Osteoblast (primary cell): ENCODE results near the gene PNMA8A. TPM values are rescaled to one million over a fixed set of nuclear protein-coding genes. Genes with fewer than 3 reads are reported as not detected.
"Not testable (repeated sequence)": the region's sequence is repeated elsewhere in the genome, so short reads cannot be mapped to it uniquely, and the experiment has no call there.

Experiments used
- DNase-seq: peaks from one replicate; pipeline ENCODE4 v3.0.0; 2011; ENCODE audit warnings: low spot score, mixed read lengths; ENCODE audit not compliant: insufficient read length; ENCODE audit errors: missing footprints
- H2AFZ ChIP-seq: 2 replicates; pipeline ENCODE4 v1.6.0; 2011; ENCODE audit warnings: mild to moderate bottlenecking, low read length
- H3K27ac ChIP-seq: 2 replicates; pipeline ENCODE4 v1.5.1; 2011; ENCODE audit warnings: mild to moderate bottlenecking, low read depth, low read length, moderate library complexity
- H3K27me3 ChIP-seq: 2 replicates; pipeline ENCODE4 v1.6.0; 2012; ENCODE audit warnings: mild to moderate bottlenecking, control low read depth, inconsistent platforms, low read length, moderate library complexity; ENCODE audit not compliant: insufficient read depth
- H3K36me3 ChIP-seq: 2 replicates; pipeline ENCODE4 v1.5.1; 2011; ENCODE audit warnings: mild to moderate bottlenecking, low read length, control low read depth, moderate library complexity; ENCODE audit not compliant: insufficient read depth
- H3K4me1 ChIP-seq: 2 replicates; pipeline ENCODE4 v1.5.1; 2011; ENCODE audit warnings: mild to moderate bottlenecking, low read length, control low read depth, moderate library complexity; ENCODE audit not compliant: insufficient read depth
- H3K4me2 ChIP-seq: 2 replicates; pipeline ENCODE4 v1.6.0; 2011; ENCODE audit warnings: mild to moderate bottlenecking, low read length; ENCODE audit not compliant: insufficient read depth
- H3K4me3 ChIP-seq: fragments of 200-600 bp; sonication (generic); 3 replicates; pipeline ENCODE4 v1.5.1; 2012; ENCODE audit warnings: mild to moderate bottlenecking, low read length, inconsistent platforms; ENCODE audit not compliant: insufficient read depth
- H3K79me2 ChIP-seq: 2 replicates; pipeline ENCODE4 v1.6.0; 2012; ENCODE audit warnings: mild to moderate bottlenecking, low read length, control low read depth, inconsistent platforms; ENCODE audit not compliant: insufficient read depth
- H3K9me3 ChIP-seq: 2 replicates; pipeline ENCODE4 v1.5.1; 2011; ENCODE audit warnings: low read depth, low read length, control low read depth
- H4K20me1 ChIP-seq: 2 replicates; pipeline ENCODE4 v1.6.0; 2012; ENCODE audit warnings: mild to moderate bottlenecking, low read length, control low read depth; ENCODE audit not compliant: insufficient read depth
- total RNA-seq: library from RNA; depleted of rRNA; stranded (reverse); fragments of >200 nt; gene quantifications from 2 replicates; pipeline ENCODE4 v1.2.3, GENCODE V29; 2012
- TF ChIP-seq, protein P1 (sequence below): IDR thresholded peaks from 2 replicates; pipeline ENCODE4 v1.5.1; 2011; ENCODE audit warnings: mild to moderate bottlenecking, low read depth, low read length, moderate library complexity; ENCODE audit errors: extremely low read depth

Gene PNMA8A
- total RNA-seq, 1 donor = 2.2 TPM

DNA sequence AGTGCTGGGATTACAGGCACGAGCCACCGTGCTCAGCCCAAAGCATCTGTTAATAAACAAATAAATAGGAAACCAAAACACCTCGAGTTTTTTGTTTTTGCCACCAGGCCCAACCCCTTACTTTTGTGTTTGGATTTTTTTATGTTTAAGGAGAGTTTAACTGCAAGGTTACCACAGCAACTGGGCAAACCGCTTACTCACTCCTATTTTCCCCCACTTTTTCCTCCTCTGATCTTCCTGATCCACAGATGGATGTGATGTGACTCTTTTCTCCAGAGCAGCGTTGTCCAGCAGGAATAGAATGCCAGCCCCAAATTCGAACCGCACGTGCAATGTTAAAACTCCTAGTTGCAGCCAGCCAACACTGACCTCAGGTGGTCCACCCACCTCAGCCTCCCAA lies 26.4 kb upstream of the PNMA8A start:
- H2AFZ ChIP-seq = no peak overlapping the region
- peaks cover 4% of the 10 kb centered on the region for H3K27me3 ChIP-seq
- H3K4me1 ChIP-seq = no peaks in the 10 kb centered on the region
- H3K36me3 ChIP-seq = no peaks in the 10 kb centered on the region
- no peak overlapping the region for H3K4me3 ChIP-seq
- H3K79me2 ChIP-seq = no peaks in the 10 kb centered on the region
- H3K4me2 ChIP-seq = no peak overlapping the region
- no peaks in the 10 kb centered on the region for H3K9me3 ChIP-seq
- peak; percentile 65 for DNase-seq
- no peaks in the 10 kb centered on the region for H4K20me1 ChIP-seq
- no peak overlapping the region for H3K27ac ChIP-seq
- TF ChIP-seq, protein P1, sequence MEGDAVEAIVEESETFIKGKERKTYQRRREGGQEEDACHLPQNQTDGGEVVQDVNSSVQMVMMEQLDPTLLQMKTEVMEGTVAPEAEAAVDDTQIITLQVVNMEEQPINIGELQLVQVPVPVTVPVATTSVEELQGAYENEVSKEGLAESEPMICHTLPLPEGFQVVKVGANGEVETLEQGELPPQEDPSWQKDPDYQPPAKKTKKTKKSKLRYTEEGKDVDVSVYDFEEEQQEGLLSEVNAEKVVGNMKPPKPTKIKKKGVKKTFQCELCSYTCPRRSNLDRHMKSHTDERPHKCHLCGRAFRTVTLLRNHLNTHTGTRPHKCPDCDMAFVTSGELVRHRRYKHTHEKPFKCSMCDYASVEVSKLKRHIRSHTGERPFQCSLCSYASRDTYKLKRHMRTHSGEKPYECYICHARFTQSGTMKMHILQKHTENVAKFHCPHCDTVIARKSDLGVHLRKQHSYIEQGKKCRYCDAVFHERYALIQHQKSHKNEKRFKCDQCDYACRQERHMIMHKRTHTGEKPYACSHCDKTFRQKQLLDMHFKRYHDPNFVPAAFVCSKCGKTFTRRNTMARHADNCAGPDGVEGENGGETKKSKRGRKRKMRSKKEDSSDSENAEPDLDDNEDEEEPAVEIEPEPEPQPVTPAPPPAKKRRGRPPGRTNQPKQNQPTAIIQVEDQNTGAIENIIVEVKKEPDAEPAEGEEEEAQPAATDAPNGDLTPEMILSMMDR = no peak

DNA sequence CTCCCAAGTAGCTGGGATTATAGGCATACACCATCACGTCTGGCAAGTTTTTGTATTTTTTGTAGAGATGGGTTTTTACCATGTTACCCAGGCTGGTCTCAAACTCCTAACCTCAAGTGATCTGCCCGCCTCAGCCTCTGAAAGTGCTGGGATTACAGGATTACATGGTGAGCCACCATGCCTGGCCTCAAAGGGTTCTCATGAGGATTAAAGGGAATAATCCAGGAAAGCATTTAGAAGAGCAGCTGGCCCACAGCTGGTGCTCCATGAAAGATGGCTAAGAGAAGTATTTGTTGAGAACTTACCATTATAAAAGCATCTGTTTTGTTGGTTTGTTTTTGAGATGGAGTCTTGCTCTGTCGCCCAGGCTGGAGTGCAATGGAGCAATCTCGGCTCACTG lies 25.5 kb upstream of the PNMA8A start:
- not testable (repeated sequence) for H3K27ac ChIP-seq, H3K27me3 ChIP-seq, H4K20me1 ChIP-seq, H3K36me3 ChIP-seq, H3K4me3 ChIP-seq, H3K4me1 ChIP-seq, H2AFZ ChIP-seq, DNase-seq, H3K9me3 ChIP-seq, H3K4me2 ChIP-seq, H3K79me2 ChIP-seq

DNA sequence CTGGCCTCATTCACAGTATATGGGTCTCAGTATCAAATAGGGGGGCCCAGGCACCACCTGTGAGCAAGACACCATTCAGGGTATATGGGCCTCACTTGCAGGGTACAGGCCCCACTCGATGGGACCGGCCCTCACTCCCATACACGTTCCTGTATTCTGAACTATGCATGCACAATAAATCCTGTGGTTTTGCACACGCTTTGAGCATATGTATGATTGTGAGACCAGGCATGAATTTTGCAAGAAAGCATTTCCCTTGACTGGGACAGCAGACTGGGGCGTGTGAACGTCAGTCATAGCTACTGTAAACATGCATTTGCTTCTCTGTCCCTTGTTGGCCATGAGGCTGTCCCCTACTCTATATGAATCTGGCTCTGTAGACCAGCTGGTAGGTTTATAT lies 24.9 kb upstream of the PNMA8A start:
- H3K4me1 ChIP-seq = no peaks in the 10 kb centered on the region
- no peak for DNase-seq
- H3K27me3 ChIP-seq = peaks cover 14% of the 10 kb centered on the region
- TF ChIP-seq, protein P1 = no peak
- no peak overlapping the region for H3K27ac ChIP-seq
- no peaks in the 10 kb centered on the region for H3K79me2 ChIP-seq
- no peak overlapping the region for H3K4me3 ChIP-seq
- no peak overlapping the region for H3K4me2 ChIP-seq
- H3K9me3 ChIP-seq = no peaks in the 10 kb centered on the region
- H4K20me1 ChIP-seq = no peaks in the 10 kb centered on the region
- H2AFZ ChIP-seq = no peak overlapping the region
- no peaks in the 10 kb centered on the region for H3K36me3 ChIP-seq

DNA sequence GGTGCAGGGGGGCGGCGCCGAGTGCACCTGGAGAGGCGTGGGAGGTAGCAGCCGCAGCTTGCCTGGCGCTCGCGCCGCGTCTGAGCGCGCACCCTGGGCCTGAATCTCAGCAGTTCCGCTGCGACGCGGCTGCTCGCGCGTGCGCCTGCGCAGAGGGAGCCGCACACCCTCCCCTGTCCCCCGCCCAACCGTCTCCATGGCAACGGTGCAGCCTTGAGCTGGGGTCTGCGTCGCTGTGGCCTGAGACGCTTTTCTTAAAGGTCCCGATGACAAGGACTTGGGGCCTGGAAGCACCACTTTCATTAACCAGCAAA lies 24.4 kb upstream of the PNMA8A start, which contains the start of gene PNMA8B:
Gene PNMA8B, minus strand, starts transcription at position 82 of the 314 bp plus-strand sequence. CDS start 402 bp downstream, outside the sequence.
- H3K79me2 ChIP-seq = no peaks in the 10 kb centered on the region
- peak; percentile 93 for DNase-seq
- H3K27me3 ChIP-seq = peaks cover 20% of the 10 kb centered on the region
- H3K4me1 ChIP-seq = no peaks in the 10 kb centered on the region
- no peaks in the 10 kb centered on the region for H3K9me3 ChIP-seq
- no peaks in the 10 kb centered on the region for H3K36me3 ChIP-seq
- H3K27ac ChIP-seq = no peak within 1 kb of the TSS
- no peaks in the 10 kb centered on the region for H4K20me1 ChIP-seq
- H3K4me2 ChIP-seq = no peak within 1 kb of the TSS
- H3K4me3 ChIP-seq = peak within 1 kb of the TSS; percentile 42
- TF ChIP-seq, protein P1 = no peak
- H2AFZ ChIP-seq = peak within 1 kb of the TSS; percentile 15
